SU-DHL-6 (cell line): ENCODE data around the gene TBC1D10A.

Experiments used
- H2AFZ ChIP-seq: fragments of 200-600 bp; sonication (generic); 2 replicates; pipeline ENCODE4 v1.6.1; 2014; ENCODE audit warnings: low read depth, mild to moderate bottlenecking, moderate library complexity, mixed read lengths, antibody characterized with exemption, low read length; ENCODE audit not compliant: severe bottlenecking
- H3F3A ChIP-seq: fragments of 200-600 bp; shearing (Covaris generic); 2 replicates; pipeline ENCODE4 v1.6.0; 2016; ENCODE audit warnings: antibody characterized with exemption, mild to moderate bottlenecking; ENCODE audit not compliant: insufficient read depth
- H3K27ac ChIP-seq: fragments of 200-600 bp; sonication (generic); 2 replicates; pipeline ENCODE4 v1.5.1; 2016; ENCODE audit warnings: low read depth, mild to moderate bottlenecking, low read length, moderate library complexity, mixed read lengths
- H3K27me3 ChIP-seq: fragments of 200-600 bp; sonication (generic), shearing (Covaris generic); 2 replicates; pipeline ENCODE4 v1.6.0; 2014; ENCODE audit warnings: mild to moderate bottlenecking, low read length
- H3K36me3 ChIP-seq: fragments of 200-600 bp; sonication (generic); 2 replicates; pipeline ENCODE4 v1.6.1; 2014; ENCODE audit warnings: mild to moderate bottlenecking, low read length, mixed read lengths
- H3K4me2 ChIP-seq: fragments of 300-600, 200-600 bp; shearing (Covaris generic), sonication (generic); 2 replicates; pipeline ENCODE4 v1.6.0; 2014; ENCODE audit warnings: low read length, low read depth, mild to moderate bottlenecking; ENCODE audit not compliant: poor library complexity, severe bottlenecking
- H3K4me3 ChIP-seq: fragments of 200-600 bp; sonication (generic); 2 replicates; pipeline ENCODE4 v1.5.1; 2014; ENCODE audit warnings: antibody characterized with exemption, low read length, mild to moderate bottlenecking, mixed read lengths; ENCODE audit not compliant: insufficient read depth, poor library complexity, severe bottlenecking
- H3K79me2 ChIP-seq: fragments of 200-600 bp; sonication (generic); 2 replicates; pipeline ENCODE4 v1.6.1; 2014; ENCODE audit warnings: mild to moderate bottlenecking, low read length, moderate library complexity; ENCODE audit not compliant: insufficient read depth
- H3K9ac ChIP-seq: fragments of 200-600 bp; sonication (generic); 2 replicates; pipeline ENCODE4 v1.7.0; 2014; ENCODE audit warnings: mild to moderate bottlenecking, low read length
- H3K9me2 ChIP-seq: fragments of 200-600 bp; sonication (generic); replicated peaks from 2 replicates; pipeline ENCODE4 v1.6.1; 2014; ENCODE audit warnings: low read length; ENCODE audit not compliant: insufficient read depth
- H3K9me3 ChIP-seq: fragments of 200-600 bp; sonication (generic); 2 replicates; pipeline ENCODE4 v1.6.1; 2014; ENCODE audit warnings: low read length, mixed read lengths; ENCODE audit not compliant: insufficient read depth
- H4K20me1 ChIP-seq: fragments of 200-600 bp; sonication (generic); 2 replicates; pipeline ENCODE4 v1.6.1; 2014; ENCODE audit warnings: low read depth, mild to moderate bottlenecking, antibody characterized with exemption, low read length, moderate library complexity, mixed read lengths
- EZH2phosphoT487 ChIP-seq: fragments of 200-600 bp; sonication (generic), shearing (Covaris generic); conservative IDR thresholded peaks from 2 replicates; pipeline ENCODE4 v1.6.1; 2018; ENCODE audit warnings: mild to moderate bottlenecking, antibody characterized with exemption, low read length, moderate library complexity, mixed read lengths
- TF ChIP-seq, protein P1 (sequence below): fragments of 200-600 bp; sonication (generic); IDR thresholded peaks from one replicate; pipeline ENCODE4 v1.5.1; 2017; ENCODE audit warnings: antibody characterized with exemption, mild to moderate bottlenecking, low read length, moderate library complexity; ENCODE audit not compliant: insufficient read depth, poor library complexity, severe bottlenecking

TBC1D10A gene

DNA sequence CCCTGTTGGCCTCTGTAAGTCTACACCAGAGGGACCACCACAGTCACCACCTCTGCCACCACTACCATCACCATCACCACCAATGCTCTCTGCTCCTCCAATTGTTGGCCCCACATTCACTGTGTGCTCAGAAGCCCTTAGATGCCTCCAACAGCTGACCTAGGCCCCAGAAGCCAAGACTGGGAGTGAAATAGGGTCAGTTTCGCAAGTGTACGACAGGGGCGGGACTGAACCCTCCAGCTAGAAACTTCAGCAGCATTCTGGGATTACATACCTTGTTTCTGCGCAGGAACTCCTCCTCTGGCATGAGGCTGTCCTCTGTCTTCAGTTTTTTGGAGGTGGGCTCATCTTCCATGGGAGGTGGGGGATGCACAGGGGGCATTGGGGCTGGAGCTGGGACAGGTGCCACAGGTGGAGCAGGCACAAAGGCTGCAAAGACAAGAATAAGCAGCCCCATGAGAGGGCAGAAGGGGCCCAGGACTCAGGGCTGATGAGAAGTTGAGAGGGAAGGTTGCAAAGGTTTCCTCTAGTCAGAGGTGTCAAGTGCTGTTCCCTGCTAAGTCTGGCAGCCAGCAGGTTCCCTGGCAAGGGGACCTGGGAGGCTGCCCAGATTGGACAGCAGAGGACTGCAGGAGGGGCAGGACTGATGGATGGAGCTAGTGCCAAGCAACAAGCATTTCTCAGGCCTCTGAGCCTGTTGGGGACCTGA is 10.2 kb upstream of the TBC1D10A start:
- Histone ChIP-seq H3F3A (no peaks in the 10 kb centered on the region), H3K9me2 (no peaks in the 10 kb centered on the region), H3K36me3 (peaks cover 8% of the 10 kb centered on the region; the same call in 1 of the 2 replicates), H3K9ac (no peak overlapping the region), H3K9me3 (no peaks in the 10 kb centered on the region), H3K79me2 (no peaks in the 10 kb centered on the region), H2AFZ (no peak overlapping the region), H3K27ac (no peak overlapping the region), H3K27me3 (no peaks in the 10 kb centered on the region), H3K4me3 (no peak overlapping the region), H4K20me1 (no peaks in the 10 kb centered on the region), H3K4me2 (no peak overlapping the region)
- TF ChIP-seq, protein P1, sequence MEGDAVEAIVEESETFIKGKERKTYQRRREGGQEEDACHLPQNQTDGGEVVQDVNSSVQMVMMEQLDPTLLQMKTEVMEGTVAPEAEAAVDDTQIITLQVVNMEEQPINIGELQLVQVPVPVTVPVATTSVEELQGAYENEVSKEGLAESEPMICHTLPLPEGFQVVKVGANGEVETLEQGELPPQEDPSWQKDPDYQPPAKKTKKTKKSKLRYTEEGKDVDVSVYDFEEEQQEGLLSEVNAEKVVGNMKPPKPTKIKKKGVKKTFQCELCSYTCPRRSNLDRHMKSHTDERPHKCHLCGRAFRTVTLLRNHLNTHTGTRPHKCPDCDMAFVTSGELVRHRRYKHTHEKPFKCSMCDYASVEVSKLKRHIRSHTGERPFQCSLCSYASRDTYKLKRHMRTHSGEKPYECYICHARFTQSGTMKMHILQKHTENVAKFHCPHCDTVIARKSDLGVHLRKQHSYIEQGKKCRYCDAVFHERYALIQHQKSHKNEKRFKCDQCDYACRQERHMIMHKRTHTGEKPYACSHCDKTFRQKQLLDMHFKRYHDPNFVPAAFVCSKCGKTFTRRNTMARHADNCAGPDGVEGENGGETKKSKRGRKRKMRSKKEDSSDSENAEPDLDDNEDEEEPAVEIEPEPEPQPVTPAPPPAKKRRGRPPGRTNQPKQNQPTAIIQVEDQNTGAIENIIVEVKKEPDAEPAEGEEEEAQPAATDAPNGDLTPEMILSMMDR: no peak
- TF ChIP-seq EZH2phosphoT487: no peak

DNA sequence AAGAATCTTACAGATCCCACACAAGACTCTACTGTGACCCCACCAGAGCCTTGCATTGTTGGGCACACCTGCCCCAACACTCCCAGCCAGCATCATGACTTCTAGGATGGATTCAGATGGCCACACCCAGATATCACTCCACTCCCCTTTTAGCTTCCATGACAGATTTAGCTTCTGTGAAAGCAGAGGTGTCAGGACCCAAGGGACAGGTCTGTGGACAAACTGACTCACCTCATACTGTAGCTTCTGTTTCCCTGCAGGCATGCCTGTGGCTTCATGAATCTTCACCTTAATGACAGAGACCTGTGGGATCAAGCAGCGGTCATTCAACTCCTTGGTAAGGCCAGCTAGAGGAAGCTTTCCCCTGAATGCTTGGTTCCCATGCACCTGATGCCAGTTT is 8.5 kb upstream of the TBC1D10A start:
- H3K79me2 ChIP-seq: no peaks in the 10 kb centered on the region
- H3K4me2 ChIP-seq: no peak overlapping the region
- H3K9ac ChIP-seq: no peak overlapping the region
- no peaks in the 10 kb centered on the region for H4K20me1 ChIP-seq
- H3F3A ChIP-seq: peaks cover 6% of the 10 kb centered on the region
- no peak overlapping the region for H3K4me3 ChIP-seq
- no peaks in the 10 kb centered on the region for H3K27me3 ChIP-seq
- TF ChIP-seq, protein P1: no peak
- no peak for TF ChIP-seq EZH2phosphoT487
- H3K36me3 ChIP-seq: peaks cover 8% of the 10 kb centered on the region; the same call in 1 of the 2 replicates
- H3K9me3 ChIP-seq: no peaks in the 10 kb centered on the region
- H3K9me2 ChIP-seq: no peaks in the 10 kb centered on the region
- H2AFZ ChIP-seq: no peak overlapping the region
- H3K27ac ChIP-seq: no peak overlapping the region

DNA sequence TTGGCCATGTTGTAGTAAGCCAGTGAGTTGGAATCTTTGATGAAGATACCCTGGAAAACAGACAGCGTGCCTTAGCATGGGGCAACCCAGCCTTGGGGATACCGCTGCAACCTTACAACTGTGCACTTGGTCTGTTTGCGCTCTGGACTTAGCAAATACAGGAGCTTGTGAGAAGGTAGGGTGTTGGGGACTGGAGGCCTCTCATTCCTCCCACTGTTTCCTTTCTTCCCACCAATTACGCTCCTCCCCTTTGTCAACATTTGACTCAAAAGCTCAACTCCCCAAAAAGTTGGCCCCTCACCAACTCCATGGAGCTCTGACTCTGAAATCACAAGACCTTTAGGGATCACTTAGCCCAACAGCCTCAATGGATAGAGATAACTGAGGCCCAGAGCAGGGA is 7.9 kb upstream of the TBC1D10A start:
- Histone ChIP-seq H4K20me1 (no peaks in the 10 kb centered on the region), H3K36me3 (peaks cover 5% of the 10 kb centered on the region; the same call in 1 of the 2 replicates), H3K9ac (no peak overlapping the region), H2AFZ (no peak overlapping the region), H3K4me3 (no peak overlapping the region), H3K9me3 (no peaks in the 10 kb centered on the region), H3K27ac (no peak overlapping the region), H3K9me2 (no peaks in the 10 kb centered on the region), H3K4me2 (no peak overlapping the region), H3K79me2 (no peaks in the 10 kb centered on the region), H3K27me3 (no peaks in the 10 kb centered on the region), H3F3A (peaks cover 6% of the 10 kb centered on the region)
- TF ChIP-seq, protein P1: no peak
- no peak for TF ChIP-seq EZH2phosphoT487
